Measurements from ENCODE around the gene FUT7.
A peak's percentile ranks its signal among the peaks of the same experiment; 100 is the strongest.
"Not testable (repeated sequence)": the region's sequence is repeated elsewhere in the genome, so short reads cannot be mapped to it uniquely, and the experiment has no call there.

The FUT7 gene

GRCh38 chr9:137066096-137066861 is 34.4 kb upstream of the FUT7 start:
- DNase-seq (ENCODE audit: low read depth in 2 of 2) = no peak

GRCh38 chr9:137065336-137065967 is 33.6 kb upstream of the FUT7 start:
- DNase-seq (ENCODE audit: low read depth in 2 of 2) = no peak

GRCh38 chr9:137064880-137065164 is 32.9 kb upstream of the FUT7 start:
- no peak for DNase-seq (ENCODE audit: low read depth in 2 of 2)

GRCh38 chr9:137064027-137064879 is 32.4 kb upstream of the FUT7 start:
- peak; percentile 42 to 64 for DNase-seq (ENCODE audit: low read depth in 2 of 2)

GRCh38 chr9:137063311-137064026 is 31.6 kb upstream of the FUT7 start:
- DNase-seq (ENCODE audit: low read depth in 2 of 2) = no peak

- not testable (repeated sequence) for DNase-seq (ENCODE audit: low read depth in 2 of 2)
Observed at GRCh38 chr9:137062798-137063197, 30.9 kb upstream of the FUT7 start.

GRCh38 chr9:137062384-137062783 is 30.5 kb upstream of the FUT7 start:
- no peak for DNase-seq (ENCODE audit: low read depth in 2 of 2)

GRCh38 chr9:137058521-137059234 is 26.8 kb upstream of the FUT7 start:
- no peak for DNase-seq (ENCODE audit: low read depth in 2 of 2)

- DNase-seq (ENCODE audit: low read depth in 2 of 2) = no peak
Observed at GRCh38 chr9:137057545-137057944, 25.7 kb upstream of the FUT7 start.

- no peak for DNase-seq (ENCODE audit: low read depth in 2 of 2)
Observed at GRCh38 chr9:137056739-137057415, 25.0 kb upstream of the FUT7 start.

GRCh38 chr9:137055385-137056364 is 23.8 kb upstream of the FUT7 start:
- no peak for DNase-seq (ENCODE audit: low read depth in 2 of 2)

GRCh38 chr9:137054932-137055384 is 23.1 kb upstream of the FUT7 start:
- no peak for DNase-seq (ENCODE audit: low read depth in 2 of 2)

GRCh38 chr9:137053944-137054931 is 22.4 kb upstream of the FUT7 start, which contains the start of gene ENTPD2:
Gene ENTPD2 (minus strand): TSS chr9:137054061. CDS start chr9:137053997, 64 bp downstream.
- DNase-seq (ENCODE audit: low read depth in 2 of 2) = no peak

- no peak for DNase-seq (ENCODE audit: low read depth in 2 of 2)
Observed at GRCh38 chr9:137052998-137053943, 21.4 kb upstream of the FUT7 start.

GRCh38 chr9:137052293-137052692 is 20.4 kb upstream of the FUT7 start:
- DNase-seq (ENCODE audit: low read depth in 2 of 2) = no peak

GRCh38 chr9:137051145-137051724 is 19.3 kb upstream of the FUT7 start:
- DNase-seq (ENCODE audit: low read depth in 2 of 2) = no peak

GRCh38 chr9:137050570-137050969 is 18.7 kb upstream of the FUT7 start:
- DNase-seq (ENCODE audit: low read depth in 2 of 2) = no peak

Measured in stimulated activated CD8-positive, alpha-beta memory T cell treated with anti-CD3 and anti-CD28 coated beads, Interleukin-2, amount 100 ng/mL, for 48 hours (primary cell).